Neural cell (in vitro differentiated cells): ENCODE data around the gene JAK3.

Experiments
- RAD21 ChIP-seq: fragments of 450-650 bp; conservative IDR thresholded peaks from 2 replicates; pipeline ENCODE4 v1.6.1; 2014; ENCODE audit warnings: antibody characterized with exemption, mild to moderate bottlenecking, moderate library complexity
- TF ChIP-seq, protein P1 (sequence below): fragments of 450-650 bp; IDR thresholded peaks from 2 replicates; pipeline ENCODE4 v1.5.1; 2014; ENCODE audit warnings: antibody characterized with exemption, mild to moderate bottlenecking, moderate library complexity; ENCODE audit not compliant: poor library complexity, severe bottlenecking

DNA sequence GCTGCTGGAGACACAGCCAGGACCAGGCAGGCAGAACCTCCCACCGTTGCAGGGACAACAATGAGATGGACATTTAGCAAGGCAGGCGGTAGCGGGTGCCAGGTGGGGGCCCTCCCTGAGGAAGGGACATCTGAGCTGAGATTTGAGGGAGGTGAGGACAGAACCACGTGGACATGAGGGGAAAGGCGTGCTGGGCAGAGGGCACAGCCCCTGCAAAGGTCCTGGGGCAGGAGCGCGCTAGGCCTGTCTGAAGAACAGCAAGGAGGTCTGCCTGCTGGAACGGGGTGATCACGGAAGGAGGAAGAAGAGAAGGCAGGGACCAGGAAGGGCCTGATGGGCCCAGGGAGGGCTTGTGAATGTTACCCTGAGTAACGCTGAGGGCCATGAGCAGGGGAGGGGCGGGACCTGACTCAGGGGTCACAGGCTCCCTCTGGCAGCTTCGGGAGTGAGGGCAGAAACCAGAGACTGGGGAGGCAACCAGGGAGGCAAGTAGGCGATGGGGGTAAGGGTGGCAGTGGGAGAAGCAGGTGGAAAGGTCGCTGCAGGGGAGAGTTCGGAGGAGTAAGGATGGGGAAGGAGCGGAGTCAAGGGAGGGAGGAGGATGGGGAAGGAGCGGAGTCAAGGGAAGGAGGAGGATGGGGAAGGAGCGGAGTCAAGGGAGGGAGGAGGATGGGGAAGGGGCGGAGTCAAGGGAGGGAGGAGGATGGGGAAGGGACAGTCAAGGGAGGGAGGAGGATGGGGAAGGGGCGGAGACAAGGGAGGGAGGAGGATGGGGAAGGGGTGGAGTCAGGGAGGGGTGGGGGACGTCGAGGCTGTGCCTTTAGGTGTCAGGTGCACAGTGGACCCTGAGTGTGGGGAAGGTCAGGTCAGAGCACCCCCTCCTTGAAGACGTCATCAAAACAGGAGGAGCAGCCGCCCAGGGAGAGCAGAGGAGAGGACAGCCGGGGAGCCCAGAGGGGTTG, 68.5 kb downstream of the JAK3 start:
- TF ChIP-seq, protein P1, sequence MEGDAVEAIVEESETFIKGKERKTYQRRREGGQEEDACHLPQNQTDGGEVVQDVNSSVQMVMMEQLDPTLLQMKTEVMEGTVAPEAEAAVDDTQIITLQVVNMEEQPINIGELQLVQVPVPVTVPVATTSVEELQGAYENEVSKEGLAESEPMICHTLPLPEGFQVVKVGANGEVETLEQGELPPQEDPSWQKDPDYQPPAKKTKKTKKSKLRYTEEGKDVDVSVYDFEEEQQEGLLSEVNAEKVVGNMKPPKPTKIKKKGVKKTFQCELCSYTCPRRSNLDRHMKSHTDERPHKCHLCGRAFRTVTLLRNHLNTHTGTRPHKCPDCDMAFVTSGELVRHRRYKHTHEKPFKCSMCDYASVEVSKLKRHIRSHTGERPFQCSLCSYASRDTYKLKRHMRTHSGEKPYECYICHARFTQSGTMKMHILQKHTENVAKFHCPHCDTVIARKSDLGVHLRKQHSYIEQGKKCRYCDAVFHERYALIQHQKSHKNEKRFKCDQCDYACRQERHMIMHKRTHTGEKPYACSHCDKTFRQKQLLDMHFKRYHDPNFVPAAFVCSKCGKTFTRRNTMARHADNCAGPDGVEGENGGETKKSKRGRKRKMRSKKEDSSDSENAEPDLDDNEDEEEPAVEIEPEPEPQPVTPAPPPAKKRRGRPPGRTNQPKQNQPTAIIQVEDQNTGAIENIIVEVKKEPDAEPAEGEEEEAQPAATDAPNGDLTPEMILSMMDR: no peak
- TF ChIP-seq RAD21: no peak
